Loucy (cell line): ENCODE measurements around the gene CD2AP.

ENCODE experiments used
- H2AFZ ChIP-seq: fragments of 200-600 bp; sonication (generic); 2 replicates; pipeline ENCODE4 v1.6.0; 2016; ENCODE audit warnings: antibody characterized with exemption, mild to moderate bottlenecking, low read length, moderate library complexity
- H3F3A ChIP-seq: fragments of 200-600 bp; 2 replicates; pipeline ENCODE4 v1.6.0; 2016; ENCODE audit warnings: antibody characterized with exemption, low read depth, mild to moderate bottlenecking
- H3K27me3 ChIP-seq: fragments of 200-600 bp; sonication (generic); 2 replicates; pipeline ENCODE4 v1.6.1; 2014; ENCODE audit warnings: low read length, mild to moderate bottlenecking; ENCODE audit not compliant: insufficient read depth, poor library complexity, severe bottlenecking
- H3K36me3 ChIP-seq: fragments of 200-600 bp; sonication (generic); 2 replicates; pipeline ENCODE4 v1.6.1; 2016; ENCODE audit warnings: low read length; ENCODE audit not compliant: insufficient read depth
- H3K4me1 ChIP-seq: fragments of 200-600 bp; sonication (generic); 2 replicates; pipeline ENCODE4 v1.5.1; 2014; ENCODE audit warnings: low read length, mild to moderate bottlenecking; ENCODE audit not compliant: insufficient read depth, poor library complexity, severe bottlenecking
- H3K4me2 ChIP-seq: fragments of 200-600 bp; sonication (generic); 2 replicates; pipeline ENCODE4 v1.6.0; 2014; ENCODE audit warnings: antibody characterized with exemption, low read length, low read depth, mild to moderate bottlenecking; ENCODE audit not compliant: poor library complexity, severe bottlenecking
- H3K4me3 ChIP-seq: fragments of 200-600 bp; sonication (generic); 2 replicates; pipeline ENCODE4 v1.5.1; 2014; ENCODE audit warnings: low read length, mild to moderate bottlenecking, mixed read lengths; ENCODE audit not compliant: poor library complexity, severe bottlenecking
- H3K79me2 ChIP-seq: fragments of 200-600 bp; sonication (generic); 2 replicates; pipeline ENCODE4 v1.6.1; 2014; ENCODE audit warnings: low read length; ENCODE audit not compliant: insufficient read depth
- H3K9ac ChIP-seq: fragments of 200-600 bp; sonication (generic); 2 replicates; pipeline ENCODE4 v1.6.0; 2014; ENCODE audit warnings: mild to moderate bottlenecking, low read depth, low read length, moderate library complexity; ENCODE audit not compliant: poor library complexity, severe bottlenecking
- H3K9me2 ChIP-seq: fragments of 200-600 bp; sonication (generic); replicated peaks from 2 replicates; pipeline ENCODE4 v1.6.1; 2016; ENCODE audit warnings: low read depth, low read length, mixed read lengths
- H3K9me3 ChIP-seq: fragments of 200-600 bp; sonication (generic); 2 replicates; pipeline ENCODE4 v1.6.1; 2014; ENCODE audit warnings: mild to moderate bottlenecking, antibody characterized with exemption, low read length, low read depth; ENCODE audit not compliant: insufficient read depth
- H4K20me1 ChIP-seq: fragments of 200-600 bp; sonication (generic); 2 replicates; pipeline ENCODE4 v1.6.0; 2014; ENCODE audit warnings: antibody characterized with exemption, low read length, mild to moderate bottlenecking; ENCODE audit not compliant: insufficient read depth, poor library complexity, severe bottlenecking
- CTCF ChIP-seq: fragments of 200-600 bp; sonication (generic); conservative IDR thresholded peaks from 2 replicates; pipeline ENCODE4 v1.5.1; 2014; ENCODE audit warnings: mild to moderate bottlenecking, antibody characterized with exemption, low read length
- EZH2phosphoT487 ChIP-seq: fragments of 200-600 bp; IDR thresholded peaks from 2 replicates; pipeline ENCODE4 v1.6.1; 2018; ENCODE audit warnings: antibody characterized with exemption, mild to moderate bottlenecking, moderate library complexity, borderline replicate concordance

The CD2AP gene

GRCh38 chr6:47434372-47435253 is 43.0 kb upstream of the CD2AP start:
- H2AFZ ChIP-seq: no peak overlapping the region
- H3K9me3 ChIP-seq: no peaks in the 10 kb centered on the region
- no peak for TF ChIP-seq EZH2phosphoT487
- TF ChIP-seq CTCF: no peak

GRCh38 chr6:47435254-47435612 is 42.4 kb upstream of the CD2AP start:
- Histone ChIP-seq H3K4me2 (no peak overlapping the region), H3K4me1 (no peaks in the 10 kb centered on the region), H3K4me3 (no peak overlapping the region), H3K27me3 (no peaks in the 10 kb centered on the region), H3K9me2 (no peaks in the 10 kb centered on the region), H3K9ac (no peak overlapping the region), H3F3A (no peaks in the 10 kb centered on the region), H2AFZ (no peak overlapping the region), H3K79me2 (no peaks in the 10 kb centered on the region), H3K9me3 (no peaks in the 10 kb centered on the region), H3K36me3 (no peaks in the 10 kb centered on the region), H4K20me1 (no peaks in the 10 kb centered on the region)
- TF ChIP-seq CTCF (no peak), EZH2phosphoT487 (no peak)

More at GRCh38 chr6:47434372-47435253, 43.0 kb upstream of the CD2AP start:
- H4K20me1 ChIP-seq: no peaks in the 10 kb centered on the region
- H3K79me2 ChIP-seq: no peaks in the 10 kb centered on the region
- no peaks in the 10 kb centered on the region for H3K9me2 ChIP-seq
- H3K4me1 ChIP-seq: no peaks in the 10 kb centered on the region
- H3K9ac ChIP-seq: no peak overlapping the region
- no peaks in the 10 kb centered on the region for H3F3A ChIP-seq
- no peak overlapping the region for H3K4me3 ChIP-seq
- no peaks in the 10 kb centered on the region for H3K27me3 ChIP-seq
- no peak overlapping the region for H3K4me2 ChIP-seq
- H3K36me3 ChIP-seq: no peaks in the 10 kb centered on the region

GRCh38 chr6:47437592-47437991 is 40.0 kb upstream of the CD2AP start:
- no peaks in the 10 kb centered on the region for H3K4me1 ChIP-seq

More at GRCh38 chr6:47437592-47437991, 40.0 kb upstream of the CD2AP start:
- no peaks in the 10 kb centered on the region for H3K9me2 ChIP-seq
- H3K36me3 ChIP-seq: no peaks in the 10 kb centered on the region
- H3K9ac ChIP-seq: no peak overlapping the region
- H3F3A ChIP-seq: no peaks in the 10 kb centered on the region
- no peak overlapping the region for H3K4me2 ChIP-seq
- H3K79me2 ChIP-seq: no peaks in the 10 kb centered on the region
- H3K4me3 ChIP-seq: no peak overlapping the region
- H2AFZ ChIP-seq: no peak overlapping the region
- H4K20me1 ChIP-seq: no peaks in the 10 kb centered on the region
- no peaks in the 10 kb centered on the region for H3K9me3 ChIP-seq
- TF ChIP-seq EZH2phosphoT487: no peak
- TF ChIP-seq CTCF: no peak
- H3K27me3 ChIP-seq: no peaks in the 10 kb centered on the region
